Naive thymus-derived CD4-positive, alpha-beta T cell (primary cell): ENCODE data around the gene NAT8L. TPM values are rescaled to one million over a fixed set of nuclear protein-coding genes. Genes with fewer than 3 reads are reported as not detected.

Source experiments
- ATAC-seq: fragments of 150-1000 bp; cut with Tn5 transposase; 2 replicates; pipeline ENCODE4 v1.10.0; 2021; ENCODE audit warnings: mild to moderate bottlenecking, moderate library complexity
- CTCF ChIA-PET: fragments of 350-600 bp; sonication (Branson Sonifier 250); formaldehyde crosslinking; loops from one replicate; lab custom pipeline; 2021; ENCODE audit warnings: antibody characterized with exemption; lab: Charles Lee
- POLR2A ChIA-PET: fragments of 350-600 bp; sonication (Branson Sonifier 250); formaldehyde crosslinking; loops from one replicate; lab custom pipeline; 2021; ENCODE audit warnings: antibody characterized with exemption, inconsistent platforms; lab: Charles Lee
- DNase-seq, 9 donors: peaks; one replicate each; pipeline versions ENCODE4 v3.0.0 to v3.0.0-alpha.2; 2020 to 2022; ENCODE audit warnings: mixed read lengths in 1 of 9
- H3K27ac ChIP-seq: one replicate; pipeline ENCODE4 v1.7.0; 2013; ENCODE audit warnings: mild to moderate bottlenecking, low read depth, low read length, moderate library complexity
- H3K27me3 ChIP-seq, 2 donors: one replicate each; pipeline ENCODE4 v1.7.0; 2013; ENCODE audit warnings: low read length in 2 of 2, mild to moderate bottlenecking in 2 of 2, moderate library complexity in 2 of 2; ENCODE audit not compliant: control insufficient read depth in 2 of 2, insufficient read depth in 2 of 2
- H3K36me3 ChIP-seq, 3 experiments: 1 replicate in 2 of 3; 2 replicates in 1 of 3; pipeline ENCODE4 v1.7.0; 2013; ENCODE audit warnings: low read length in 3 of 3, mild to moderate bottlenecking in 3 of 3, moderate library complexity in 1 of 3; ENCODE audit not compliant: insufficient read depth in 3 of 3, control insufficient read depth in 2 of 3
- H3K4me1 ChIP-seq, 2 donors: one replicate each; pipeline ENCODE4 v1.7.0; 2013; ENCODE audit warnings: low read length in 2 of 2, mild to moderate bottlenecking in 2 of 2, moderate library complexity in 1 of 2; ENCODE audit not compliant: control insufficient read depth in 2 of 2, insufficient read depth in 2 of 2
- H3K4me3 ChIP-seq: 2 replicates; pipeline ENCODE4 v1.7.0; 2013; ENCODE audit warnings: mild to moderate bottlenecking, low read length
- H3K9me3 ChIP-seq, 3 experiments: 1 replicate in 2 of 3; 2 replicates in 1 of 3; pipeline ENCODE4 v1.7.0; 2013; ENCODE audit warnings: low read length in 3 of 3; ENCODE audit not compliant: control insufficient read depth in 2 of 3
- H3K27ac Mint-ChIP-seq, 9 donors: one replicate each; pipeline ENCODE4 v1.8.0; 2020 to 2022; ENCODE audit warnings: mixed read lengths in 9 of 9, mild to moderate bottlenecking in 8 of 9, moderate library complexity in 5 of 9, inconsistent platforms in 2 of 9
- H3K27me3 Mint-ChIP-seq, 5 donors: one replicate each; pipeline ENCODE4 v1.8.0; 2021 to 2022; ENCODE audit warnings: mixed read lengths in 5 of 5, mild to moderate bottlenecking in 1 of 5
- H3K36me3 Mint-ChIP-seq, 5 donors: one replicate each; pipeline ENCODE4 v1.8.0; 2020 to 2022; ENCODE audit warnings: mixed read lengths in 5 of 5, mild to moderate bottlenecking in 3 of 5, inconsistent platforms in 1 of 5
- H3K4me1 Mint-ChIP-seq, 7 donors: one replicate each; pipeline ENCODE4 v1.8.0; 2020 to 2022; ENCODE audit warnings: mixed read lengths in 7 of 7, mild to moderate bottlenecking in 3 of 7, inconsistent platforms in 1 of 7
- H3K4me3 Mint-ChIP-seq, 10 donors: one replicate each; pipeline ENCODE4 v1.8.0; 2020 to 2022; ENCODE audit warnings: mild to moderate bottlenecking in 10 of 10, mixed read lengths in 10 of 10, moderate library complexity in 6 of 10, inconsistent platforms in 2 of 10
- H3K9me3 Mint-ChIP-seq, 11 donors: one replicate each; pipeline ENCODE4 v1.8.0; 2020 to 2022; ENCODE audit warnings: mixed read lengths in 11 of 11, mild to moderate bottlenecking in 4 of 11, inconsistent platforms in 1 of 11, moderate library complexity in 1 of 11
- intact Hi-C, 2 donors: fragments of 100-400 bp; cut with micrococcal nuclease; formaldehyde crosslinking; loops; one replicate each; pipeline ENCODE4 v1.15.1; 2023
- polyA plus RNA-seq, 2 donors: library from polyadenylated mRNA; unstranded; fragments of 300-500 nt; fragmentation: Illumina TruSeq; gene quantifications; one replicate each; pipeline ENCODE4 v1.2.3, GENCODE V29; 2021
- total RNA-seq, 6 experiments: library from RNA in 5 of 6; stranded (reverse) in 5 of 6; gene quantifications; 1 replicate in 5 of 6; 2 replicates in 1 of 6; pipeline ENCODE4 v1.2.3 and lab custom pipeline; 2021 to 2026

The NAT8L gene
- total and polyA plus RNA-seq, 7 experiments from 2014 or later = 0.11 to 7.2 (median 0.24) TPM; not detected in 4

- DNase-seq = no peak
- no peak overlapping the region for H3K27ac ChIP-seq
- intact Hi-C loops = no loop called here
These were observed 3.2 kb downstream of the NAT8L start for GRCh38 chr4:2062168-2062807.

GRCh38 chr4:2062808-2063524 lies 3.8 kb downstream of the NAT8L start:
- H3K9me3 Mint-ChIP-seq = no peaks in the 10 kb centered on the region
- Histone ChIP-seq H3K4me3 (no peak overlapping the region), H3K9me3 (no peaks in the 10 kb centered on the region), H3K36me3 (no peaks in the 10 kb centered on the region), H3K4me1 (no peaks in the 10 kb centered on the region), H3K27ac (no peak overlapping the region), H3K27me3 (no peaks in the 10 kb centered on the region)
- ATAC-seq = no peak
- DNase-seq = no peak
- H3K4me3 Mint-ChIP-seq = no peak overlapping the region
- intact Hi-C loops = no loop called here
- POLR2A ChIA-PET = no interaction called here
- H3K27ac Mint-ChIP-seq = no peak overlapping the region
- H3K4me1 Mint-ChIP-seq = peaks cover 0 to 2% (median 0%) of the 10 kb centered on the region in 7 donors
- no peaks in the 10 kb centered on the region for H3K36me3 Mint-ChIP-seq
- peaks cover 0 to 11% (median under 1%) of the 10 kb centered on the region in 5 donors for H3K27me3 Mint-ChIP-seq
- CTCF ChIA-PET = no interaction called here

More at GRCh38 chr4:2062168-2062807, 3.2 kb downstream of the NAT8L start:
- H3K4me1 ChIP-seq = no peaks in the 10 kb centered on the region
- no peak overlapping the region for H3K27ac Mint-ChIP-seq
- H3K4me1 Mint-ChIP-seq = peaks cover 0 to 6% (median 0%) of the 10 kb centered on the region in 7 donors
- H3K4me3 ChIP-seq = no peak overlapping the region
- H3K27me3 ChIP-seq = peaks cover 0 to 3% of the 10 kb centered on the region in 2 donors
- ChIA-PET POLR2A (no interaction called here), CTCF (no interaction called here)
- H3K9me3 ChIP-seq = no peaks in the 10 kb centered on the region
- no peak overlapping the region for H3K4me3 Mint-ChIP-seq
- no peaks in the 10 kb centered on the region for H3K36me3 Mint-ChIP-seq
- H3K9me3 Mint-ChIP-seq = no peaks in the 10 kb centered on the region
- no peak for ATAC-seq
- H3K27me3 Mint-ChIP-seq = peaks cover 7 to 18% (median 7%) of the 10 kb centered on the region in 5 donors
- H3K36me3 ChIP-seq = no peaks in the 10 kb centered on the region

GRCh38 chr4:2063557-2064275 lies 4.6 kb downstream of the NAT8L start:
- ChIA-PET CTCF (no interaction called here), POLR2A (no interaction called here)
- Histone ChIP-seq H3K27ac (no peak overlapping the region), H3K27me3 (no peaks in the 10 kb centered on the region), H3K4me3 (no peak overlapping the region), H3K4me1 (no peaks in the 10 kb centered on the region), H3K36me3 (no peaks in the 10 kb centered on the region), H3K9me3 (no peaks in the 10 kb centered on the region)
- DNase-seq (no peak), ATAC-seq (no peak)
- intact Hi-C loops = no loop called here
- peaks cover 0 to 2% (median 0%) of the 10 kb centered on the region in 7 donors for H3K4me1 Mint-ChIP-seq
- no peak overlapping the region for H3K4me3 Mint-ChIP-seq
- H3K27ac Mint-ChIP-seq = no peak overlapping the region
- H3K36me3 Mint-ChIP-seq = no peaks in the 10 kb centered on the region
- H3K27me3 Mint-ChIP-seq = peaks cover 0 to 11% (median 0%) of the 10 kb centered on the region in 5 donors
- H3K9me3 Mint-ChIP-seq = peaks cover 0 to 2% (median 0%) of the 10 kb centered on the region in 11 donors

GRCh38 chr4:2064276-2064991 lies 5.3 kb downstream of the NAT8L start:
- Mint-ChIP-seq H3K36me3 (no peaks in the 10 kb centered on the region), H3K4me3 (no peak overlapping the region)
- intact Hi-C loops = no loop called here

GRCh38 chr4:2065106-2065930 lies 6.2 kb downstream of the NAT8L start:
- ChIA-PET CTCF (no interaction called here), POLR2A (no interaction called here)
- ATAC-seq = no peak
- H3K9me3 ChIP-seq = no peaks in the 10 kb centered on the region
- no peak overlapping the region for H3K4me3 ChIP-seq
- H3K9me3 Mint-ChIP-seq = peaks cover 0 to 2% (median 0%) of the 10 kb centered on the region in 11 donors
- H3K4me1 ChIP-seq = no peaks in the 10 kb centered on the region
- DNase-seq = peak in 1 of 9 donors; percentile 3
- no peak overlapping the region for H3K4me3 Mint-ChIP-seq
- intact Hi-C loops = no loop called here
- no peaks in the 10 kb centered on the region for H3K36me3 Mint-ChIP-seq
- peaks cover 0 to 2% (median 0%) of the 10 kb centered on the region in 7 donors for H3K4me1 Mint-ChIP-seq
- H3K27ac ChIP-seq = no peak overlapping the region
- no peaks in the 10 kb centered on the region for H3K36me3 ChIP-seq
- H3K27me3 ChIP-seq = no peaks in the 10 kb centered on the region
- H3K27me3 Mint-ChIP-seq = peaks cover 0 to 11% (median 0%) of the 10 kb centered on the region in 5 donors
- no peak overlapping the region for H3K27ac Mint-ChIP-seq

More at GRCh38 chr4:2064276-2064991, 5.3 kb downstream of the NAT8L start:
- peaks cover 0 to 2% (median 0%) of the 10 kb centered on the region in 11 donors for H3K9me3 Mint-ChIP-seq
- Histone ChIP-seq H3K4me3 (no peak overlapping the region), H3K27ac (no peak overlapping the region), H3K4me1 (no peaks in the 10 kb centered on the region), H3K27me3 (no peaks in the 10 kb centered on the region), H3K36me3 (no peaks in the 10 kb centered on the region), H3K9me3 (no peaks in the 10 kb centered on the region)
- ChIA-PET CTCF (no interaction called here), POLR2A (no interaction called here)
- peaks cover 0 to 2% (median 0%) of the 10 kb centered on the region in 7 donors for H3K4me1 Mint-ChIP-seq
- ATAC-seq = no peak
- DNase-seq = no peak
- H3K27ac Mint-ChIP-seq = no peak overlapping the region
- peaks cover 0 to 11% (median 0%) of the 10 kb centered on the region in 5 donors for H3K27me3 Mint-ChIP-seq
